GM19035 (cell line): Measurements from ENCODE around the gene SCG3.

Experiments
- ATAC-seq: cut with Tn5 transposase; IDR thresholded peaks from one replicate; pipeline ENCODE4 v1.9.1; 2021; ENCODE audit not compliant: unreplicated experiment

SCG3 gene

DNA sequence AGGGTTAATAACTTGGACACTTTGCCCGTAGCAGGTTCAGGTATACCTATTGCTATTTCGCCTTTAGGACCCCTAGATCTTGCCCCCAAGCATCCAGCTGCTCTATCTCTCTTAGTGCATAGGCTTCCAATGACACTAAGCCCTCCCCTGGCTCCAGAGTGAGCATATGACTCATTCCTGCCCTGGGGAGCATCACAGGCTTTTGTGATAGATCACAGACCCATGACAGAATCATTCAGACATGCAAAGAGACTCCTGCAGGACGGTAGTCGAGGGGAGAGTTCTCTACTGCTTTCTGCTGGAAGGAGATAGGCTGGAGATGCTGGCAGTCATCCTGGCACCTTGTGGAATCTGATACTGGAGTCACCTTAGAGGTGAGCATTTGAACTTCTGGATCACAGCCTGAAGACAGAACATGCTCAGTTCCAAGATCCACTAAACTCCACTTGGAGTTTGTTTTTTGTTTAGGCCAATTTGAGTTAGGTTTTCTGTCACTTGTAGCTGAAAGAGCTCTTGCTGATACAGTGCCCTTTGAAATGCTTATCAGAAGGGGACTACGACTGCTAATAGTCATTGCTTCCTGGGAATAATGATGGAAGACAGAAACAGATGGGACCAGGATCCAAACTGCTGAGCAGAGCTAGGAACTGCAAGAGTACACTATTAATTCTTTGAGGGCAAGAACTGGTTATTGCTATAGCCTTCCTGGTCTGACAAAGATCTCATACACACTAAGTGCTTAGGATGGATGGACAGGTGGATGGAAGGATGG is 45.2 kb downstream of the SCG3 start:
- ATAC-seq = peak; percentile 65

DNA sequence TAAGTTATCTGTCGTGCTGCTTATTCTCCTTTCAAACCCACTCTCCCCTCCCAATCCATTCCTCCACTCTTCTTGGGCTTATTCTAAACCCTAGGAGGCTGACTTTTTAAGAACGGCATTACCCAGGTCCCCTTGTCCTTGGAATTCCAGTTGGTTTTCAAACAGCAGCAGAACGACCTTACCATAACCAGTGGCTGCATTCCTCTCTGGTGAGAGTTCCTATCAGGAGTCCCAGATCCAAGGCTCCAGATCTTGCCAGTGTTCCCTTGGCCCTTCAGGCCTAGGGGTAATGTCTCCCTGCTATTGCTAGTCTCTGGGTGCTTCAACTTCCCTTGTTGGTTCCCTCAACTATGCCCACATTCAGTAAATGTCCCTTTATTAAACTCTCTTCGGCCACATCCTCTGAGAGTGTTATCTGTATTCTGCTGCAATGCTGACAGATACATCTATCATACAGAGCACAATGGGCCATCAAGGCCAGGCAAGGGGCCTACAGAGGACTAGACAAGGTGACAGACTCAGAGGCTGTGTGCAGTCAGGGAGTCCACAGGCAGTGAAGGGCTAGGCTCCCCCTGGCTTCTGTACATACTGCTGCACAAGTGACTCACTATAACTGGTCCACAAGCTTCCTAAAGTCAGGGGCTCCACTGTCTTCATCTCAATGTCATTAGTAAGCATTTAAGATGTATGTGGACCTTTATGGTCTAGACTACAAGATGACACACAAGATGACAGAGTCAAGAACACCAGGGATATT is 46.0 kb downstream of the SCG3 start:
- no peak for ATAC-seq

- ATAC-seq = peak; percentile 73
These were observed 50.4 kb downstream of the SCG3 start for GRCh38 chr15:51731549-51732267.

DNA sequence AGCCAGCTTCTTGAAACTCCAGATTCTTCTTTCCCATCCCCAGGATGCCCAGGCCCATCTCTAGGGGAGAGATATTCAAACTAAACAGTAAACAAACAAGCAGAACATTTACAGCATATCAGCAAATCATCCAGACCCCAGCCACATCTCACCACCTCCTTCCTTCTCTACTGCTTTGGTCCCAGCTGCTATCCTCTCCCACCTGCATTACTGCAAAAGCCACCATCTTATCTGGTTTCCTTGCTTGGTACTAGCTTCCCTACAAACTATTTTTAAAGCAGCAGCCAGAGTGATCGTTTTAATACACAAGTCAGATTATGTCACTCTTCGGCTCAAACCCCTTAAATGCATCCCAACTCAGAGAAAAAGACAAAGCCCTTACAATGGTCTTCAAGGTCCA is 51.3 kb downstream of the SCG3 start:
- no peak for ATAC-seq

GRCh38 chr15:51735228-51736010 is 54.1 kb downstream of the SCG3 start:
- ATAC-seq = no peak

DNA sequence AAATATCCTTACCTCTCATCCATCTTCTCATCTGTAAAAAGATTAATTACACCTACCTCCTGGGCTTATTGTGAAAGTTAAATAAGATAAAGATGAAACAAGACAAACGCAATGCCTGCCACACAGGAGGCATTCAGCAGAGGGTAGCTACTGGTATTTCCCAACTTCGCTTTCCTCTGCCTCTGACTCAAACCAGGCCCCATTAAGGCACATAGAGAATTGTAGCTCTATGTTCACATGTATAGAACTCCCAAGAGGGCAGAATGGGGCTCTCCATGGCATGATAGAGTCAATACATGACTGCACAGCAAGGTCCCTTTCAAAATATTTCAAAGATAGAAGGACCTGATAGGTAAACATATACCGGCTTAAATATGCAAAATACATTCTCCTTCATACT is 54.8 kb downstream of the SCG3 start:
- ATAC-seq = no peak

GRCh38 chr15:51736751-51737521 is 55.6 kb downstream of the SCG3 start:
- peak; percentile 38 for ATAC-seq

- ATAC-seq = peak; percentile 46
These were observed 56.4 kb downstream of the SCG3 start, which contains the start of gene LYSMD2 for GRCh38 chr15:51737522-51738305. Gene LYSMD2, minus strand, starts transcription at chr15:51737655. Its CDS starts 33 bp downstream, at chr15:51737622.

GRCh38 chr15:51738553-51738952 is 57.2 kb downstream of the SCG3 start:
- ATAC-seq = no peak

GRCh38 chr15:51739061-51739712 is 57.9 kb downstream of the SCG3 start:
- no peak for ATAC-seq

DNA sequence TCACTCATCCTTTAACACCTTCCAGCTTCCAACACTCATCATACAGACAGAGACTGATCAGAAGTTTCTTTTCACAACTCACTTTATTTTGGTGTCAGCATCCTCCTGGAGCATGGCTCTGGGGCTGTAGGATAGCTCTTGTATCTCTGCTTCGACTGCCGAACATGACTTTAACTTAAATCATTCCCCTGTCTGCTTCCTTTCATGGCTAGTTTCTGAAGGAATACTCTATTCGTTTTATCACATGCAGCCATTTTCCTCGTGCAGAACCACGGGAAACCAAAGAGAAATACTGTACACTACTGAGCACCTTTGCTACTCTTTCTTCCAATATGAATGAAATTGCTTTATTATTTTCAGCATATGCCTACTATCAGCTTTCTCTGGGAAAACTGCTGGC is 68.0 kb downstream of the SCG3 start:
- ATAC-seq = no peak

DNA sequence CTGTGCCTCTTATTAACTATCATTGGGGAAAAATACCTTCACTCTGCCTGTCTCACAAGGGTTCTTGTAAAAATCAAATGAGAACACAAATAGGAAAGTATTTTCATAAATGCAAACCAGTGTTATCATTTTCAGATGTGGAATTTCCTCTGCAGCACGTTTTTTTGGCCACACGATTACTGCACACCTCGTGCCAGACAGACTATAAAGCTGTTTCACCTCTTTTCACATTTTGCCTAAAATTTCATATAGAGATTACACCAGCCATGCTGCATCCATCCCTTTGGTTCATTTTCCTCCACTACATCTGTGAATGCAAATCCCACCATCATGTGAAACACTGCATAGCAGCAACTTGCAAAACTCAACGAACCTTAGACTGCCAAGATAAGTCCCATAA is 68.9 kb downstream of the SCG3 start:
- ATAC-seq = no peak

- ATAC-seq = peak; percentile 81
These were observed 69.7 kb downstream of the SCG3 start, which contains the start of gene TMOD2 for GRCh38 chr15:51750792-51751696. Gene TMOD2, plus strand, starts transcription at chr15:51751597. Its CDS starts 14,845 bp downstream, at chr15:51766442.

DNA sequence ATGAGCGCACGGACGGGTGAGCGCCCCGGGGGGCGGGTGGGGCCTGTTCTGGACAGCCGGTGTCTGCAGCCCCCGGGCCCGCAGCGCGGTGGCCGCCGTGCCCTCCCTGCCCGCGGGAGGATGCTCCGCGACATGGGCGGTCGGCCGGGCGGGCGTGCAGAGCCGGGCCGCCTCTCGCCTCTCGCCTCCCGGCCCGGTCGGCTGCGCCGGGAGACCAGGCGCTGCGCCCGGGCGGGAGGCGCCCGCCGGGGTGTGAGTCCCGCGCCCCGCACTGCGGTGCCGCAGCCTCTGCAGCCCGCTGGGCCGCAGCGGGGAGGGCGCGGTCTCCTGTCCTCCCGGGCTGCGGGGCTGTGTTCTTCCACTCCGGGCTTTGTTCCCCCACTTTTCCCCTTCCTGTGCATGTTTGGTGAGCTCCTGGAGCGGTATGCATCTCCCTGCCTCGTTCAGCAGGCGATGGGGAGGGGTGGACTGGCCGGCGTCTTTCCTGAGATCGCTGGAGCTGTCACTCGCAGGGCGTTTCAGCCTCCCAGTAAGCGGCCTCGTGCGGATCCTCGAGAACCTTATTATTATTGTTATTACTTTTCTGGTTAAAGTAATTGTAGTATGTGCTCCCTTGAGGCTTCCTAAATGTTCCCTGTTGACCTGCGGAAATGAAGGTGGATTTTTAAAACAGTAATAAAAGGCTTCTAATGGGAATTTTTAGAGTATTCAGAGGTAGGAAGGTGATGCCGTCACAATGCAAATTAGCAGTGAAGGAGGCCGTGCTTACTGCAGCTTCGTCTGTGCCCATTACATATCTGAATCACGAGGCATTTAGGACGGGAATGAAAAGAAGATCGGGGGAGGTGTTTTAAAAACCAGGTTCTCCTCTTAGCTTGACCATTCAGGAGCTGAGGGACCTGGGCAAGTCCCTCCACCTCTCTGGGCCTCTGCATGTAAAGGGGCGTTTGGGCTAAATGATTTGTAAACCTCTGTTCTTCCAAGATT is 70.7 kb downstream of the SCG3 start:
- peak; percentile 43 for ATAC-seq

DNA sequence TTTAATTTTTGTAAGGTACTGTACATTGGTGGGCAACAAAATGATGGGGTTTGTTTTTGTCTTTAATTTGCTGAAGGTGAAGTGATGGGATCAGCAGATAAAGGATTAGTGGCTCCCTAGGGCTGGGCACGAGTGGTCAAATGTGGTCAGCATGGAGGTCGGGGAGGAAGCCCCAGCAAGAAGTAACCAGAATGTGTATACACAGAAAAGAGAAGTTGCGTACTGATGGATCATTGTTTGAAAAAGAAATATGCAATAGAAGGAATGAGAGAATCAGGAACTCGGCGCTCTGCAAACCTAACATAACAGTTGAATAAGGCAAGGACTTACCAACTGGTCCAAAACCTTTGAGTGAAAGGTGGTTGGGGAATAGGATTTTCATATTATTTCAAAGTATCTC is 71.6 kb downstream of the SCG3 start:
- no peak for ATAC-seq

- ATAC-seq = no peak
These were observed 73.0 kb downstream of the SCG3 start for GRCh38 chr15:51754267-51754666.
